ENCODE data around the gene ABCC8.

GRCh38 chr11:17508791-17509190 is 32.1 kb upstream of the ABCC8 start:
- TF ChIP-seq EZH2 (IDR thresholded peaks at IDR 0.05; ENCODE audit: borderline replicate concordance, insufficient read depth, low read depth, low read length, poor library complexity, severe bottlenecking) (no peak), CTCF (IDR thresholded peaks at IDR 0.05) (no peak)

Data from B cell (primary cell).